Upper lobe of left lung (tissue), 4 donors: Measurements from ENCODE around the gene AKAP8L.

Experiments
- CTCF ChIP-seq, 6 experiments: fragments of 450-650 bp in 4 of 6; fragments of 200-600 bp in 2 of 6; sonication (generic) in 2 of 6; IDR thresholded peaks; one replicate each; pipeline ENCODE4 v1.5.1; 2016 to 2019; ENCODE audit warnings: antibody characterized with exemption in 6 of 6
- POLR2A ChIP-seq, 4 donors: fragments of 450-650 bp; IDR thresholded peaks; one replicate each; pipeline ENCODE4 v1.5.1; 2016 to 2017; ENCODE audit warnings: antibody characterized with exemption in 4 of 4, mild to moderate bottlenecking in 2 of 4

- TF ChIP-seq POLR2A (IDR thresholded peaks at IDR 0.05) (no peak), CTCF (IDR thresholded peaks at IDR 0.05) (no peak)
Measured at GRCh38 chr19:15437355-15438123, 18.8 kb upstream of the AKAP8L start.
